Endothelial cell of umbilical vein (primary cell): ENCODE results near the gene ZAR1L. TPM values are rescaled to one million over a fixed set of nuclear protein-coding genes. Genes with fewer than 3 reads are reported as not detected.
"Not testable (repeated sequence)": the region's sequence is repeated elsewhere in the genome, so short reads cannot be mapped to it uniquely, and the experiment has no call there.

Experiments used
- BruUV-seq: library from RNA; stranded (reverse); fragments of 400-500 nt; replicated peaks from 2 replicates; lab custom pipeline; 2021; lab: Mats Ljungman, UMichigan
- CTCF ChIA-PET: fragments of 300-600, 350-600 bp; sonication (Branson Sonifier 250); formaldehyde crosslinking; loops from one replicate; lab custom pipeline; 2021; ENCODE audit warnings: antibody characterized with exemption, inconsistent platforms; lab: Charles Lee
- POLR2A ChIA-PET: fragments of 300-600, 350-600 bp; sonication (Branson Sonifier 250); formaldehyde crosslinking; loops from one replicate; lab custom pipeline; 2021; ENCODE audit warnings: antibody characterized with exemption, inconsistent platforms; lab: Charles Lee
- DNase-seq: peaks from one replicate; pipeline ENCODE4 v3.0.0-alpha.2; 2011; ENCODE audit warnings: low read depth, low spot score
- FAIRE-seq: peaks from 2 replicates; lab custom pipeline; 2011; peaks lifted over from hg19 to GRCh38; lab: Jason Lieb, UNC
- H2AFZ ChIP-seq: 2 replicates; pipeline ENCODE4 v1.6.0; 2012; ENCODE audit warnings: low read depth, low read length, control low read depth, inconsistent platforms
- H3K27ac ChIP-seq: 2 replicates; pipeline ENCODE4 v1.5.1; 2011; ENCODE audit warnings: low read depth, mild to moderate bottlenecking, control low read depth, low read length, moderate library complexity; ENCODE audit not compliant: insufficient read depth
- H3K27me3 ChIP-seq, 2 experiments: 2 replicates each; pipeline versions ENCODE4 v1.6.0 to v1.6.1; 2011; ENCODE audit warnings: low read length in 2 of 2, mixed read lengths in 1 of 2; ENCODE audit not compliant: control insufficient read depth in 2 of 2, insufficient read depth in 2 of 2
- H3K36me3 ChIP-seq, 2 experiments: 2 replicates in 1 of 2; 3 replicates in 1 of 2; pipeline ENCODE4 v1.5.1; 2011; ENCODE audit warnings: low read length in 2 of 2, mild to moderate bottlenecking in 1 of 2, moderate library complexity in 1 of 2; ENCODE audit not compliant: control insufficient read depth in 2 of 2, insufficient read depth in 2 of 2; ENCODE audit errors: extremely low read depth in 1 of 2
- H3K4me1 ChIP-seq: 3 replicates; pipeline ENCODE4 v1.5.1; 2011; ENCODE audit warnings: mild to moderate bottlenecking, low read length; ENCODE audit not compliant: control insufficient read depth, insufficient read depth; ENCODE audit errors: extremely low read depth
- H3K4me2 ChIP-seq: 2 replicates; pipeline ENCODE4 v1.6.1; 2011; ENCODE audit warnings: low read length, control low read depth, mixed read lengths; ENCODE audit not compliant: insufficient read depth
- H3K4me3 ChIP-seq, 3 experiments: fragments of 200-600 bp in 1 of 3; sonication (generic), shearing (Covaris generic) in 1 of 3; replicated peaks in 1 of 3; 2 replicates each; pipeline ENCODE4 v1.5.1; 2011 to 2016; ENCODE audit warnings: control low read depth in 3 of 3, low read length in 3 of 3, mild to moderate bottlenecking in 2 of 3, inconsistent platforms in 1 of 3, low read depth in 1 of 3, moderate library complexity in 1 of 3; ENCODE audit not compliant: insufficient read depth in 1 of 3
- H3K79me2 ChIP-seq: 2 replicates; pipeline ENCODE4 v1.6.0; 2012; ENCODE audit warnings: low read length, inconsistent platforms; ENCODE audit not compliant: control insufficient read depth, insufficient read depth
- H3K9ac ChIP-seq: replicated peaks from 2 replicates; pipeline ENCODE3; 2011; ENCODE audit warnings: low read length, control low read depth; ENCODE audit not compliant: insufficient read depth; ENCODE audit errors: extremely low read depth
- H3K9me1 ChIP-seq: replicated peaks from 3 replicates; pipeline ENCODE4 v1.6.0; 2011; ENCODE audit warnings: mild to moderate bottlenecking, low read length; ENCODE audit not compliant: control insufficient read depth, insufficient read depth; ENCODE audit errors: extremely low read depth
- H3K9me3 ChIP-seq: replicated peaks from 2 replicates; pipeline ENCODE4 v1.5.1; 2012; ENCODE audit warnings: low read length, inconsistent platforms; ENCODE audit not compliant: control insufficient read depth, insufficient read depth
- H4K20me1 ChIP-seq: replicated peaks from 2 replicates; pipeline ENCODE3; 2011; ENCODE audit warnings: mild to moderate bottlenecking, low read length; ENCODE audit not compliant: control insufficient read depth, insufficient read depth; ENCODE audit errors: extremely low read depth
- CTCF ChIP-seq, 2 donors: IDR thresholded peaks; 1 replicate in 1 of 2; 2 replicates in 1 of 2; pipeline ENCODE4 v1.5.1; 2011; ENCODE audit warnings: low read length in 2 of 2, mild to moderate bottlenecking in 2 of 2, moderate library complexity in 2 of 2, control low read depth in 1 of 2, inconsistent platforms in 1 of 2, low read depth in 1 of 2; ENCODE audit not compliant: insufficient read depth in 1 of 2; ENCODE audit errors: extremely low read depth in 1 of 2
- EZH2 ChIP-seq: IDR thresholded peaks from 2 replicates; pipeline ENCODE4 v1.6.1; 2012; ENCODE audit warnings: borderline replicate concordance, low read depth, mild to moderate bottlenecking, moderate library complexity, low read length, inconsistent platforms; ENCODE audit not compliant: severe bottlenecking
- FOS ChIP-seq: IDR thresholded peaks from 2 replicates; pipeline ENCODE4 v1.6.1; 2011; ENCODE audit warnings: mild to moderate bottlenecking, low read length, moderate library complexity, borderline replicate concordance; ENCODE audit not compliant: insufficient read depth
- GATA2 ChIP-seq: IDR thresholded peaks from 2 replicates; pipeline ENCODE4 v1.7.0; 2011; ENCODE audit warnings: low read depth, mild to moderate bottlenecking, moderate library complexity, mixed read lengths, low read length; ENCODE audit not compliant: insufficient read length, insufficient read depth
- JUN ChIP-seq: IDR thresholded peaks from 2 replicates; pipeline ENCODE4 v1.6.1; 2011; ENCODE audit warnings: borderline replicate concordance, low read depth; ENCODE audit not compliant: insufficient read length, insufficient read depth
- MAX ChIP-seq: IDR thresholded peaks from 2 replicates; pipeline ENCODE4 v1.6.1; 2011; ENCODE audit not compliant: insufficient read depth, insufficient read length
- MYC ChIP-seq: IDR thresholded peaks from one replicate; pipeline ENCODE4 v1.6.1; 2011; ENCODE audit warnings: mild to moderate bottlenecking, low read depth, low read length
- POLR2A ChIP-seq: IDR thresholded peaks from 2 replicates; pipeline ENCODE4 v1.6.1; 2012; ENCODE audit warnings: low read depth, mild to moderate bottlenecking, control low read depth, low read length
- POLR2AphosphoS5 ChIP-seq: IDR thresholded peaks from 2 replicates; pipeline ENCODE4 v1.6.1; 2012; ENCODE audit warnings: low read depth, mild to moderate bottlenecking, control low read depth, low read length, moderate library complexity; ENCODE audit not compliant: insufficient read depth
- dilution Hi-C: fragments of 300-500 bp; cut with MboI; formaldehyde crosslinking; loops from one replicate; pipeline ENCODE4 v1.15.0; 2019; ENCODE audit warnings: low sequenced_read_pairs; ENCODE audit not compliant: extremely low pct_ligation_motif_present
- intact Hi-C: fragments of 100-400 bp; cut with micrococcal nuclease; formaldehyde crosslinking; loops from one replicate; pipeline ENCODE4 v1.10.0; 2022
- polyA plus RNA-seq, 4 experiments: library from polyadenylated mRNA; depleted of rRNA in 3 of 4; stranded (reverse) in 3 of 4; unstranded in 1 of 4; fragments of >200 nt; gene quantifications; 2 replicates each; pipeline versions ENCODE4 v1.2.1 to v1.2.3, GENCODE V29; 2011 to 2012; ENCODE audit warnings: missing spikeins in 1 of 4
- total RNA-seq: library from RNA; stranded (reverse); gene quantifications from 2 replicates; pipeline ENCODE4 v1.2.3, GENCODE V29; 2021

ZAR1L gene
- total and polyA plus RNA-seq, 2 donors (not counting 3 experiments of a cell fraction or from before 2014, with no cell fraction given) = not detected

- Histone ChIP-seq H3K9me1 (no peaks in the 10 kb centered on the region), H3K79me2 (no peaks in the 10 kb centered on the region), H3K9me3 (no peaks in the 10 kb centered on the region), H2AFZ (no peak overlapping the region), H3K27me3 (no peaks in the 10 kb centered on the region), H3K4me3 (no peak overlapping the region), H3K4me2 (no peak overlapping the region), H3K9ac (no peak overlapping the region), H3K27ac (no peak overlapping the region), H3K4me1 (no peaks in the 10 kb centered on the region), H4K20me1 (no peaks in the 10 kb centered on the region), H3K36me3 (no peaks in the 10 kb centered on the region)
- FAIRE-seq (no peak), DNase-seq (no peak)
- dilution Hi-C loops (no loop called here), intact Hi-C loops (no loop called here)
- no TSS peak for BruUV-seq
- POLR2A ChIA-PET = no interaction called here
- CTCF ChIA-PET = no interaction called here
- TF ChIP-seq FOS (no peak), MAX (no peak), POLR2A (no peak), POLR2AphosphoS5 (no peak), CTCF (IDR thresholded peaks at IDR 0.05; ENCODE audit: extremely low read depth in 1 of 2, insufficient read depth in 1 of 2, low read depth in 1 of 2, low read length in 2 of 2) (no peak), JUN (no peak), MYC (no peak), EZH2 (no peak), GATA2 (no peak)
Observed at GRCh38 chr13:32362574-32362973, 47.4 kb upstream of the ZAR1L start.

- intact Hi-C loops, DNase-seq, CTCF ChIA-PET, POLR2A ChIA-PET, BruUV-seq, H4K20me1 ChIP-seq, H3K79me2 ChIP-seq, H3K36me3 ChIP-seq, H3K27ac ChIP-seq, H3K4me3 ChIP-seq, dilution Hi-C loops, H3K4me1 ChIP-seq, H3K9ac ChIP-seq, FAIRE-seq, H2AFZ ChIP-seq, H3K27me3 ChIP-seq, H3K9me1 ChIP-seq, H3K4me2 ChIP-seq, H3K9me3 ChIP-seq: not testable (repeated sequence)
Observed at GRCh38 chr13:32355935-32356334, 40.8 kb upstream of the ZAR1L start.
